ENCODE data around the gene SCNN1G.

SCNN1G gene

GRCh38 chr16:23209606-23210005 is 27.1 kb downstream of the SCNN1G start:
- Histone ChIP-seq H3K36me3 (ENCODE audit: insufficient read depth, low read length) (no peaks in the 10 kb centered on the region), H3K79me2 (ENCODE audit: insufficient read depth, low read length) (no peaks in the 10 kb centered on the region), H3K4me2 (ENCODE audit: low read depth, low read length, poor library complexity, severe bottlenecking) (no peak overlapping the region), H3K9me3 (ENCODE audit: insufficient read depth, low read depth, low read length) (no peaks in the 10 kb centered on the region), H3K9ac (ENCODE audit: low read depth, low read length, poor library complexity, severe bottlenecking) (no peak overlapping the region), H2AFZ (ENCODE audit: low read length) (no peak overlapping the region), H3K27me3 (ENCODE audit: insufficient read depth, low read length, poor library complexity, severe bottlenecking) (no peaks in the 10 kb centered on the region), H3K4me3 (ENCODE audit: low read length, poor library complexity, severe bottlenecking) (no peak overlapping the region), H4K20me1 (ENCODE audit: insufficient read depth, low read length, poor library complexity, severe bottlenecking) (no peaks in the 10 kb centered on the region), H3K4me1 (ENCODE audit: insufficient read depth, low read length, poor library complexity, severe bottlenecking) (no peaks in the 10 kb centered on the region), H3K9me2 (replicated peaks; ENCODE audit: low read depth, low read length) (no peaks in the 10 kb centered on the region), H3F3A (ENCODE audit: low read depth) (no peaks in the 10 kb centered on the region)
- TF ChIP-seq EZH2phosphoT487 (IDR thresholded peaks at IDR 0.05; ENCODE audit: borderline replicate concordance) (no peak), CTCF (conservative IDR thresholded peaks at IDR 0.05; ENCODE audit: low read length) (no peak)

- no peaks in the 10 kb centered on the region for H3K4me1 ChIP-seq (ENCODE audit: insufficient read depth, low read length, poor library complexity, severe bottlenecking)
- no peak overlapping the region for H3K4me3 ChIP-seq (ENCODE audit: low read length, poor library complexity, severe bottlenecking)
- no peaks in the 10 kb centered on the region for H4K20me1 ChIP-seq (ENCODE audit: insufficient read depth, low read length, poor library complexity, severe bottlenecking)
- no peak overlapping the region for H3K4me2 ChIP-seq (ENCODE audit: low read depth, low read length, poor library complexity, severe bottlenecking)
- no peaks in the 10 kb centered on the region for H3K36me3 ChIP-seq (ENCODE audit: insufficient read depth, low read length)
- no peaks in the 10 kb centered on the region for H3K9me2 ChIP-seq (replicated peaks; ENCODE audit: low read depth, low read length)
- TF ChIP-seq CTCF (conservative IDR thresholded peaks at IDR 0.05; ENCODE audit: low read length) (no peak), EZH2phosphoT487 (IDR thresholded peaks at IDR 0.05; ENCODE audit: borderline replicate concordance) (no peak)
- no peaks in the 10 kb centered on the region for H3K9me3 ChIP-seq (ENCODE audit: insufficient read depth, low read depth, low read length)
- H2AFZ ChIP-seq (ENCODE audit: low read length): no peak overlapping the region
- no peaks in the 10 kb centered on the region for H3F3A ChIP-seq (ENCODE audit: low read depth)
- no peaks in the 10 kb centered on the region for H3K27me3 ChIP-seq (ENCODE audit: insufficient read depth, low read length, poor library complexity, severe bottlenecking)
- H3K9ac ChIP-seq (ENCODE audit: low read depth, low read length, poor library complexity, severe bottlenecking): no peak overlapping the region
- no peaks in the 10 kb centered on the region for H3K79me2 ChIP-seq (ENCODE audit: insufficient read depth, low read length)
Observed at GRCh38 chr16:23213831-23214230, 31.3 kb downstream of the SCNN1G start.

- H3K4me3 ChIP-seq (ENCODE audit: low read length, poor library complexity, severe bottlenecking): no peak overlapping the region
- TF ChIP-seq CTCF (conservative IDR thresholded peaks at IDR 0.05; ENCODE audit: low read length): no peak
- TF ChIP-seq EZH2phosphoT487 (IDR thresholded peaks at IDR 0.05; ENCODE audit: borderline replicate concordance): no peak
- no peak overlapping the region for H3K9ac ChIP-seq (ENCODE audit: low read depth, low read length, poor library complexity, severe bottlenecking)
- no peak overlapping the region for H3K4me2 ChIP-seq (ENCODE audit: low read depth, low read length, poor library complexity, severe bottlenecking)
- H2AFZ ChIP-seq (ENCODE audit: low read length): no peak overlapping the region
- H3F3A ChIP-seq (ENCODE audit: low read depth): no peaks in the 10 kb centered on the region
- no peaks in the 10 kb centered on the region for H3K9me2 ChIP-seq (replicated peaks; ENCODE audit: low read depth, low read length)
- no peaks in the 10 kb centered on the region for H3K36me3 ChIP-seq (ENCODE audit: insufficient read depth, low read length)
- H3K79me2 ChIP-seq (ENCODE audit: insufficient read depth, low read length): no peaks in the 10 kb centered on the region
- H3K9me3 ChIP-seq (ENCODE audit: insufficient read depth, low read depth, low read length): no peaks in the 10 kb centered on the region
- no peaks in the 10 kb centered on the region for H4K20me1 ChIP-seq (ENCODE audit: insufficient read depth, low read length, poor library complexity, severe bottlenecking)
- no peaks in the 10 kb centered on the region for H3K4me1 ChIP-seq (ENCODE audit: insufficient read depth, low read length, poor library complexity, severe bottlenecking)
- H3K27me3 ChIP-seq (ENCODE audit: insufficient read depth, low read length, poor library complexity, severe bottlenecking): no peaks in the 10 kb centered on the region
Observed at GRCh38 chr16:23214796-23215195, 32.3 kb downstream of the SCNN1G start.

Measured in Loucy (cell line).